HG02970 (cell line): Measurements from ENCODE around the gene ITCH.
"Not testable (repeated sequence)": the region's sequence is repeated elsewhere in the genome, so short reads cannot be mapped to it uniquely, and the experiment has no call there.

Experiments
- ATAC-seq: cut with Tn5 transposase; IDR thresholded peaks from one replicate; pipeline ENCODE4 v1.9.1; 2021; ENCODE audit warnings: mild to moderate bottlenecking, moderate library complexity, moderate number of reproducible peaks; ENCODE audit not compliant: unreplicated experiment, low FRiP score

ITCH gene

GRCh38 chr20:34375977-34376430 lies 12.9 kb downstream of the ITCH start:
- no peak for ATAC-seq

- no peak for ATAC-seq
Observed at GRCh38 chr20:34377072-34377847, 14.2 kb downstream of the ITCH start.

- no peak for ATAC-seq
Observed at GRCh38 chr20:34382174-34382573, 19.1 kb downstream of the ITCH start.

GRCh38 chr20:34382877-34383455 lies 19.9 kb downstream of the ITCH start:
- not testable (repeated sequence) for ATAC-seq

- ATAC-seq, result no peak
Observed at GRCh38 chr20:34385464-34385863, 22.4 kb downstream of the ITCH start.

GRCh38 chr20:34388000-34388399 lies 24.9 kb downstream of the ITCH start:
- ATAC-seq, result no peak

GRCh38 chr20:34388678-34389077 lies 25.6 kb downstream of the ITCH start:
- ATAC-seq, result no peak

GRCh38 chr20:34389206-34389953 lies 26.3 kb downstream of the ITCH start:
- no peak for ATAC-seq

- no peak for ATAC-seq
Observed at GRCh38 chr20:34389954-34390555, 27.0 kb downstream of the ITCH start.

GRCh38 chr20:34396408-34396807 lies 33.3 kb downstream of the ITCH start:
- no peak for ATAC-seq

- ATAC-seq, result no peak
Observed at GRCh38 chr20:34397096-34397495, 34.0 kb downstream of the ITCH start.

GRCh38 chr20:34400776-34401175 lies 37.7 kb downstream of the ITCH start:
- ATAC-seq, result not testable (repeated sequence)

- ATAC-seq, result no peak
Observed at GRCh38 chr20:34401741-34402455, 38.8 kb downstream of the ITCH start.

GRCh38 chr20:34402461-34402860 lies 39.4 kb downstream of the ITCH start:
- no peak for ATAC-seq

GRCh38 chr20:34403063-34403827 lies 40.2 kb downstream of the ITCH start:
- no peak for ATAC-seq

- no peak for ATAC-seq
Observed at GRCh38 chr20:34403908-34404307, 40.8 kb downstream of the ITCH start.

GRCh38 chr20:34404803-34405202 lies 41.7 kb downstream of the ITCH start:
- no peak for ATAC-seq

- ATAC-seq, result not testable (repeated sequence)
Observed at GRCh38 chr20:34405247-34405651, 42.2 kb downstream of the ITCH start.

- ATAC-seq, result not testable (repeated sequence)
Observed at GRCh38 chr20:34405942-34406341, 42.9 kb downstream of the ITCH start.
